K562 (cell line): ENCODE data around the gene C4orf51. TPM values are rescaled to one million over a fixed set of nuclear protein-coding genes. Genes with fewer than 3 reads are reported as not detected.

Experiments used
- ATAC-seq: fragments of 200-7000 bp; cut with Tn5 transposase; 3 replicates; pipeline ENCODE4 v1.9.1; 2020; ENCODE audit warnings: moderate library complexity
- BruUV-seq: library from RNA; stranded (reverse); fragments of 400-500 nt; replicated peaks from 2 replicates; lab custom pipeline; 2021; lab: Mats Ljungman, UMichigan
- CTCF ChIA-PET: fragments of 300-600 bp; formaldehyde crosslinking; extraction: SDS; loops from one replicate; lab custom pipeline; 2021; ENCODE audit warnings: low intra/inter-chr PET ratio; lab: Yijun Ruan, JAX
- POLR2A ChIA-PET: fragments of 300-600, 350-650 bp; sonication (Branson Sonifier 250); formaldehyde crosslinking; extraction: SDS; loops from one replicate; lab custom pipeline; 2021; ENCODE audit warnings: antibody characterized with exemption, inconsistent platforms; lab: Yijun Ruan, JAX
- DNase-seq, 4 experiments: peaks; one replicate each; pipeline versions ENCODE4 v3.0.0 to v3.0.0-alpha.2; 2011 to 2018; ENCODE audit warnings: low spot score in 3 of 4, mixed read lengths in 3 of 4; ENCODE audit errors: extremely low read depth in 1 of 4
- FAIRE-seq: peaks from 2 replicates; lab custom pipeline; 2011; peaks lifted over from hg19 to GRCh38; lab: Jason Lieb, UNC
- H2AFZ ChIP-seq: 2 replicates; pipeline ENCODE4 v1.6.0; 2011; ENCODE audit warnings: low read depth, low read length, control low read depth, inconsistent platforms
- H3K27ac ChIP-seq: fragments of 200-600 bp; 3 replicates; pipeline ENCODE4 v1.8.0; 2011; ENCODE audit warnings: low read depth, mild to moderate bottlenecking, control low read depth, inconsistent platforms, low read length, moderate library complexity, mixed read lengths; ENCODE audit errors: extremely low read depth
- H3K27me3 ChIP-seq, 2 experiments: fragments of 300-600 bp in 1 of 2; 2 replicates in 1 of 2; 3 replicates in 1 of 2; pipeline versions ENCODE4 v1.6.0 to v1.8.0; 2011; ENCODE audit warnings: inconsistent platforms in 2 of 2, low read length in 2 of 2, mild to moderate bottlenecking in 1 of 2, mixed read lengths in 1 of 2, moderate library complexity in 1 of 2; ENCODE audit not compliant: control insufficient read depth in 2 of 2, insufficient read depth in 2 of 2
- H3K36me3 ChIP-seq: fragments of 300-600 bp; 3 replicates; pipeline ENCODE4 v1.8.0; 2011; ENCODE audit warnings: mild to moderate bottlenecking, low read length, inconsistent platforms; ENCODE audit not compliant: control insufficient read depth, insufficient read depth
- H3K4me1 ChIP-seq, 2 experiments: fragments of 200-600 bp in 1 of 2; replicated peaks in 1 of 2; 2 replicates in 1 of 2; 3 replicates in 1 of 2; pipeline versions ENCODE4 v1.5.1 to v1.8.0; 2011; ENCODE audit warnings: inconsistent platforms in 2 of 2, low read length in 2 of 2, mild to moderate bottlenecking in 1 of 2, mixed read lengths in 1 of 2, moderate library complexity in 1 of 2; ENCODE audit not compliant: control insufficient read depth in 2 of 2, insufficient read depth in 2 of 2
- H3K4me2 ChIP-seq: 2 replicates; pipeline ENCODE4 v1.6.1; 2011; ENCODE audit warnings: low read length, control low read depth, inconsistent platforms, mixed read lengths; ENCODE audit not compliant: insufficient read depth
- H3K4me3 ChIP-seq: fragments of 200-600 bp; sonication (generic), shearing (Covaris generic); 2 replicates; pipeline ENCODE4 v1.5.1; 2016; ENCODE audit warnings: control low read depth, inconsistent platforms
- H3K79me2 ChIP-seq: fragments of 200-600 bp; 3 replicates; pipeline ENCODE4 v1.8.0; 2011; ENCODE audit warnings: low read length, inconsistent platforms; ENCODE audit not compliant: control insufficient read depth, insufficient read depth
- H3K9ac ChIP-seq, 2 experiments: 2 replicates each; pipeline versions ENCODE4 v1.6.0 to v1.6.1; 2011; ENCODE audit warnings: low read depth in 2 of 2, low read length in 2 of 2, control low read depth in 1 of 2, inconsistent platforms in 1 of 2, mild to moderate bottlenecking in 1 of 2, mixed read lengths in 1 of 2; ENCODE audit not compliant: insufficient read depth in 1 of 2
- H3K9me1 ChIP-seq: one replicate; pipeline ENCODE4 v1.6.0; 2011; ENCODE audit warnings: inconsistent platforms, mild to moderate bottlenecking, low read length, moderate library complexity; ENCODE audit not compliant: control insufficient read depth, insufficient read depth
- H3K9me3 ChIP-seq: replicated peaks from 2 replicates; pipeline ENCODE4 v1.5.1; 2011; ENCODE audit warnings: low read depth, low read length, inconsistent platforms; ENCODE audit not compliant: control insufficient read depth, insufficient read depth
- H4K20me1 ChIP-seq: replicated peaks from 2 replicates; pipeline ENCODE4 v1.6.1; 2011; ENCODE audit warnings: low read length, inconsistent platforms, mixed read lengths; ENCODE audit not compliant: control insufficient read depth, insufficient read depth
- ELK1 ChIP-seq: sonication (generic); formaldehyde crosslinking; IDR thresholded peaks from 2 replicates; pipeline ENCODE4 v1.8.1; 2022; ENCODE audit warnings: missing genetic modification reagents
- GTF2A2 ChIP-seq: IDR thresholded peaks from 2 replicates; pipeline ENCODE4 v1.6.1; 2016; ENCODE audit warnings: mild to moderate bottlenecking, missing genetic modification characterization, missing compliant biosample characterization
- ILF3 ChIP-seq: fragments of 450-650 bp; IDR thresholded peaks from 2 replicates; pipeline ENCODE4 v1.6.1; 2018; ENCODE audit warnings: antibody characterized with exemption, mild to moderate bottlenecking, moderate library complexity, borderline replicate concordance
- MLLT1 ChIP-seq, 2 experiments: fragments of 450-650 bp; IDR thresholded peaks; 2 replicates each; pipeline ENCODE4 v1.6.1; 2016
- NFYB ChIP-seq: IDR thresholded peaks from 2 replicates; pipeline ENCODE4 v1.6.1; 2011; ENCODE audit warnings: mild to moderate bottlenecking, moderate library complexity; ENCODE audit not compliant: insufficient read length; ENCODE audit errors: extremely low read depth
- SIRT6 ChIP-seq: IDR thresholded peaks from one replicate; pipeline ENCODE4 v1.6.1; 2012; ENCODE audit warnings: low read depth, mild to moderate bottlenecking, control low read depth, inconsistent platforms, low read length, moderate library complexity
- ZNF280B ChIP-seq: fragments of 250-450 bp; sonication (Bioruptor Pico); IDR thresholded peaks from 2 replicates; pipeline ENCODE4 v1.5.1; 2021; ENCODE audit warnings: mild to moderate bottlenecking
- WGBS: fragments of 100-300 bp; shearing (Covaris generic); methylation state at CpG from one replicate; pipeline ENCODE4 v1.1.6; 2016; ENCODE audit warnings: low coverage, mixed read lengths; ENCODE audit not compliant: insufficient coverage; ENCODE audit errors: missing lambda C conversion rate; 5-methylcytosine and 5-hydroxymethylcytosine counted together
- in situ Hi-C: fragments of 300-500 bp; cut with MboI; formaldehyde crosslinking; loops from 4 replicates; pipeline ENCODE4 v1.15.0; 2018; ENCODE audit warnings: inconsistent platforms, mixed read lengths
- intact Hi-C: fragments of 100-400 bp; cut with micrococcal nuclease; formaldehyde crosslinking; loops from 2 replicates; pipeline ENCODE4 v1.14.2; 2022
- polyA plus RNA-seq, 8 experiments: library from polyadenylated mRNA; depleted of rRNA in 4 of 8; stranded (reverse) in 5 of 8; unstranded in 3 of 8; fragments of >200 nt; fragmentation: Nextera tagmentation in 2 of 8; fragmentation: Illumina TruSeq in 1 of 8; extraction: Ambion mirVana in 2 of 8; extraction: Trizol in 1 of 8; gene quantifications; 2 replicates each; pipeline versions ENCODE4 v1.2.1 to v1.2.3, GENCODE V29; 2011 to 2014; ENCODE audit warnings: inconsistent platforms in 1 of 8, missing spikeins in 1 of 8
- total RNA-seq, 7 experiments: library from RNA; depleted of rRNA in 6 of 7; stranded (reverse); fragments of >200 nt in 6 of 7; fragmentation: Illumina TruSeq in 2 of 7; extraction: Trizol in 2 of 7; gene quantifications; 2 replicates each; pipeline versions ENCODE4 v1.2.1 to v1.2.3, GENCODE V29; 2011 to 2021; ENCODE audit warnings: low replicate concordance in 1 of 7

Gene C4orf51
- total and polyA plus RNA-seq, 9 of the 15 experiments (the other 6 are each of a cell fraction or from before 2014, with no cell fraction given) = not detected

DNA sequence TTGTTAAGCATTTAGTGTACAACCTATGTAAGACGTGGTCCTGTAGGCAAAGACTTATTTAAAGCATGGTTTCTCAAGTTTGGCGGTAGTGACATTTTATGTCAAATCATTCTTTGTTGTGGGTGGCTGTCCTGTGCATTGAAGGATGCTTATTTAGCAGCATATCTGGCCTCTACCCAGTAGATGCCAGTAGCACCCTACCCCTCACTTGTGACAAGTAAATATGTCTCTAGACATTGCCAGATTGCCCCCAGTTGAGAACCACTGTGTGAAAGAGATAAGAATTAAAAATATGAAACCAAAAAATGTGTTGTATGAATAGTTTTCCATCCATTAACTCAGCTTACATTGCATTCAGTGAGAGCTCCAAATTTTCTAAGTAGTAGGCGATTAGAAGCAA lies 35.2 kb upstream of the C4orf51 start:
- no peak for TF ChIP-seq ZNF280B (CRISPR knock-in tag)
- TF ChIP-seq GTF2A2 (tag) = no peak
- TF ChIP-seq ELK1 (CRISPR knock-in tag) = no peak
- TF ChIP-seq ILF3 = no peak
- no peak for TF ChIP-seq MLLT1 (IDR thresholded peaks at IDR 0.05)
- no peak for TF ChIP-seq NFYB
- TF ChIP-seq SIRT6 = no peak
- FAIRE-seq = no peak
- ATAC-seq = no peak
- intact Hi-C loops = no loop called here
- no peak overlapping the region for H3K4me2 ChIP-seq
- H3K9me1 ChIP-seq = no peaks in the 10 kb centered on the region
- POLR2A ChIA-PET = no interaction called here
- no peak for DNase-seq
- 2% methylated on average over 3 of the region's 3 CpGs for WGBS
- no peaks in the 10 kb centered on the region for H3K36me3 ChIP-seq
- no peaks in the 10 kb centered on the region for H3K9me3 ChIP-seq
- no peaks in the 10 kb centered on the region for H4K20me1 ChIP-seq
- no peak overlapping the region for H3K4me3 ChIP-seq
- in situ Hi-C loops = no loop called here
- CTCF ChIA-PET = no interaction called here
- H3K27ac ChIP-seq = no peak overlapping the region
- no peaks in the 10 kb centered on the region for H3K4me1 ChIP-seq
- no peak overlapping the region for H2AFZ ChIP-seq
- BruUV-seq = no TSS peak
- H3K27me3 ChIP-seq = no peaks in the 10 kb centered on the region
- H3K9ac ChIP-seq = no peak overlapping the region
- H3K79me2 ChIP-seq = no peaks in the 10 kb centered on the region
